ENCODE measurements around the gene ODF4.

GRCh38 chr17:8300627-8301242 is 38.9 kb upstream of the ODF4 start:
- TF ChIP-seq CTCF (IDR thresholded peaks at IDR 0.05; ENCODE audit: low read depth, low read length, missing input control) (peak; percentile 84), RXRA (IDR thresholded peaks at IDR 0.05) (no peak), YY1 (IDR thresholded peaks at IDR 0.05) (no peak), TAF1 (conservative IDR thresholded peaks at IDR 0.05) (no peak), MAX (IDR thresholded peaks at IDR 0.05) (no peak), ZBTB33 (IDR thresholded peaks at IDR 0.05) (no peak)

All from liver (tissue), 3 donors.